C4-2B (cell line): ENCODE data around the gene SHMT2.

Source experiments
- H3K27ac ChIP-seq: fragments of 450-650 bp; 2 replicates; pipeline ENCODE4 v1.5.1; 2017
- CTCF ChIP-seq: fragments of 450-650 bp; conservative IDR thresholded peaks from 2 replicates; pipeline ENCODE4 v1.5.1; 2017; ENCODE audit warnings: mild to moderate bottlenecking
- ZFX ChIP-seq: fragments of 450-650 bp; IDR thresholded peaks from 2 replicates; pipeline ENCODE4 v1.6.1; 2017

Gene SHMT2

GRCh38 chr12:57262126-57262822, 32.8 kb downstream of the SHMT2 start:
- no peak overlapping the region for H3K27ac ChIP-seq
- no peak for TF ChIP-seq CTCF
- no peak for TF ChIP-seq ZFX

GRCh38 chr12:57263096-57263495, 33.6 kb downstream of the SHMT2 start:
- H3K27ac ChIP-seq = no peak overlapping the region
- TF ChIP-seq CTCF (no peak), ZFX (no peak)

GRCh38 chr12:57266681-57267080, 37.2 kb downstream of the SHMT2 start:
- TF ChIP-seq CTCF = no peak
- TF ChIP-seq ZFX = no peak
- H3K27ac ChIP-seq = no peak overlapping the region

- no peak for TF ChIP-seq CTCF
- no peak overlapping the region for H3K27ac ChIP-seq
Observed at GRCh38 chr12:57268264-57268663, 38.8 kb downstream of the SHMT2 start.

- no peak overlapping the region for H3K27ac ChIP-seq
- no peak for TF ChIP-seq ZFX
- no peak; the same call in 1 of the 2 replicates for TF ChIP-seq CTCF
Observed at GRCh38 chr12:57270966-57271470, 41.5 kb downstream of the SHMT2 start.

GRCh38 chr12:57272337-57273151, 43.0 kb downstream of the SHMT2 start:
- H3K27ac ChIP-seq = no peak overlapping the region
- TF ChIP-seq ZFX (no peak), CTCF (no peak)

- no peak overlapping the region for H3K27ac ChIP-seq
- TF ChIP-seq ZFX (no peak), CTCF (no peak)
Observed at GRCh38 chr12:57273516-57273915, 44.0 kb downstream of the SHMT2 start.

GRCh38 chr12:57276233-57276632, 46.7 kb downstream of the SHMT2 start:
- H3K27ac ChIP-seq = peak overlapping the region; percentile 78
